DMS153 (cell line): ENCODE measurements around the gene LRRIQ4.
A peak's percentile ranks its signal among the peaks of the same experiment; 100 is the strongest.

Source experiments
- DNase-seq: peaks from one replicate; lab custom pipeline; 2025; lab: John Stamatoyannopoulos, UW

The LRRIQ4 gene

DNA sequence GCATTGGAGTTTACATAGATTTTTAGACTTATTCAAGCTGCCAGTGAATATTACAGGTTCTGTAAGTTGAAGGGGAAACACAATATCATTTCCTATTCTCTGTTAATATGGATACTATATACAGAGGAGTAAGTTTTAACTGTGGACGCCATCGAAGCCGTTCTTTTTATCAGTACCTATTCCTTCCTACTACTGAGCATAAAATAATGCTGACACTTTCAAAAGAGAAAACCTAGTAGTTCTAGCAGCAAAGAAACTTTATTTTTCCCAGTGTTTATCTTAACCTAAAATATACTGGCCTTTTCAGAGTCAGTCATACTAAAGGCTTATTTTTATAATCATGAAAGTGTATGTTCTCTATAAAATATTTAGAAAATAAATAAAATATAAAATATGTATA lies 42.8 kb downstream of the LRRIQ4 start:
- DNase-seq = no peak

DNA sequence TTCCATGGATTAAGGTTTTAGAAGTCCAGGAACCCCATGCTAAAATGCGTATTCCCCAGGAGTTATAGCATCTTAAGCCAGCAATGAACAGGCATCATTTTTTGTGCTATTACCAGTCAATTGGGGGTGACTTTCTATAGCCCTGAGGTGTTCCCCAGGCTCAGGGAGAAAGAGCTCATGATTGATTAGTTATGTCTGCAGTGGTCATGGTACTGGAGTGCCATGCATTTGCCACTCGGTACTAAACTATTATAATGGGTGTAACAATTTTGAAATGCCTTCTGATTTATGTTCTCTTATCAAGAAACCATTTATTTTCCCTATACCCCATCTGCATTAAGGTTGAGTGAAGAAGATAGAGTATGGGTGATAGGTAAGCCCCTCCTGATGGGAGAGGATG lies 45.1 kb downstream of the LRRIQ4 start:
- DNase-seq = no peak

DNA sequence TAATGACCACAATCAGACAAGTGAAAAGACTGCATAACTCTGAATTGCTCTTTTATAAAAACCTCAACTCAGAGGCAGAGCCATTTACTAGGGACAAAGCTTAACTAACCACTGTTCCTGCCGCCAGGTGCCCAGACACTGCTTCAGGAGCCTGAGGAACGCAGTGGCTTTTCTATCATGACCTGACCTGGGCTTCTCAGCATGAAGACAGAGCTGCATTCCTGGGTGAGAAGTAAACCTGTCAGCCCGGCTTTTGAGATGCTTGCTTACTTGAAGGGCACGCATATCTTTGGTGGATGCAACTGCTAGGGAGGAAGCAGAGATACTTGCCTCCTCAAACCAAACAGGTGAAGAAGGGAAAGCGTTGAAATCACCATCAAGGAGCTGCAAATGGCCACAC lies 49.2 kb downstream of the LRRIQ4 start:
- no peak for DNase-seq

DNA sequence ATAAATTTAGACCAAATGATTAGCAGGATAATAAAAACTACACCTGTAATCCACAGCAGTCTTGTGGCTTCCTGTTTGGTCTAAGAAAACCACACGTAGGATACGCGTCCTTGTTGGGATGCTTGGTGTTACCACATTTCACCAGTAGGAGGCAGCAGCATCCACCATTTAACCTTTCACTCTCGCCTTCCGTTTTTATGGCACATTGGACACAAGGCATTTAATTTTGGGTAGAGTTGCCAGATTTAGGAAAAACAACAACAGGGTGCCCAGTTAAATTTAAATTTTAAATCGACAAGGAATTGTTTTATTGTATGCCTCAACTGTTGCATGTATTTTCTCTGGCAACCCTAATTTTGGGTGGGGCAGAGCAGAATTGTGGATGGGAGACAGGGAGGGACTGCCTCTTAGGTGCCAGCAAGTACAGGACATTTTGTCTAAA lies 50.8 kb downstream of the LRRIQ4 start:
- DNase-seq = peak; percentile 69

DNA sequence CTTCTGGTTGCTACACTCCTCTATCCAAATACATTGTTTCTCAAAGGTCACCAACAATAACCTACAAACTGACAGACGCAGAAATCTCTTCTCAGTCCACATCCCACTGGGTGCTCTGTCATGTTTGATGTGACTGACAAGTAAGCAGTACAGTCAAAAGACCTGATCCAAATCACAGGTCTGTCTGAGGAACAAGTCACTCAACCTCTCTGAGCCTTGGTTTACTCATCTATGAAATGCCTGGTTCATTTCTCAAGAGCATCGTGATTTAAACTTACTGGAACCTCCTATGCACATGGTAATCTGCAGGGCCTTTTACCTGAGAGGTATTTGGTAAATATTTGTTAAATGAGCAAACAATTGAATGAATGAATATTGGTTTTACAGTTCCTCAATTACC lies 51.6 kb downstream of the LRRIQ4 start:
- no peak for DNase-seq

DNA sequence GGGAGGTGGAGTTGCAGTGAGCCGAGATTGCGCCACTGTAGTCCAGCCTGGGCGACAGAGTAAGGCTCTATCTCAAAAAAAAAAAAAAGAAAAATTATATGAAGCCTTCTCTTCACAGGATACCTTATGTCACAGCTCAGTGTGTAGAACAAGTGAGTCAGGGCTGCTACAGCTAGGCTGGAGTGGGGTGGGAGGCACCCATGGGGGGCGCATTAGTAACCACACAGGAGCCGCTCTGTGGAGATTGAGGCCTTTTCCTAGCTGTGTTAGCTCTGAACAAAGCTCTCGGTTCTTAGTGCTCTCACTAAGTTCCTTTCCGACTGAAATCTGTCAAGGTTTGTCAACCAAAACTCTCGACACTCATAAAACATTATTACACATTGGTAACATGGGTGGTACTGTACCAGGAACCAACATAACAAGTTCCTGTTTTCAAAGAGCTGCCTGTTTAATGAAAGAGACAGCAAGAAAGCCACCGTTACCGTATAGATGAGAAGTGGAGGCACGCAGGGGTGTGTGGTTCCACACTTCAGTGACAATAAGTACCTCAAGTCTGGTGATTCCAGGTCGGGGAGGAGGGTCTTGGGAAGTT lies 52.6 kb downstream of the LRRIQ4 start:
- no peak for DNase-seq

DNA sequence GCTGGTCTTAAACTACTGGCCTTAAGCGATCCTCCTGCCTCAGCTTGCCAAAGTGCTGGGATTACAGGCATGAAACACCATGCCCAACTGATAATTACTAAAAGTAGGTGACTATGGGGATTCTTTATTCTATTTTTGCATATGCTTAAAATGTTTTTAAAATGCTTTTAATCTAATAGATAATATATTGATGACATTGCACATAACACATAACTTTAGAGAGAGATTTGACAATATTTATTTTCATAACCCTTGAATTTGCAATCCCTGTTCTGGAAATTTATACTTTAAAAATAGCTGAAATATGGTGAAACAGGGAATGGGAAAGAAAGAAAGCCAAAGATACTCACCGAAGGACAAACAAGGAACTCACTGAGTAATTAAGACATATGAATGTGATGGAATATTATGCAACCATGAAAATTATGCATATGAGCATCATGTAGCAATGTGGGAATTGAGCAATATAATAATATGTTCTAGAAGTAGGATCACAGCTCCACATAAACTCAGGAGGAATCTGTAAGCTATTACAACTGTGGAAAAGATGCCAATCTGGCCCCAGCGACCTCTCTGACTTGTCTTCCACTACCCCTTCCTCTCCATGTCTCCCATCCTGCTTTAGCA lies 55.0 kb downstream of the LRRIQ4 start:
- DNase-seq = no peak

DNA sequence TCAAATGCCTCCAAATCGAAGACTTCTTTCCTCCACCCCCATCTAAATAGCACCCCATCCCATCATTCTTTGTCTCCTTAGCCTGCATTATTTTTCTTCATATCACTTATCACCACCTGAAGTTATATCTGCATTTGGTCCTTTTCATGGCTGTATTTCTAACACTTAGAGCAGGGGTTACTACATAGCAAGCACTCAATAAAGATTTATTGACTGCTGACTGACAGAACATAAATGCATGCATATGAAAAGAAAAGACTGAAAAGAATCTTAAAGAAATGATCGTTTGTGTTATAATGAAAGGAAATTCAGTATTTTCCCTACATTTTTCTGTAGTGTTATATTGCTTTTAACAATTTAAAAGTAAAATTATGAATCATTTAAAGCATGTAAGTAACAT lies 55.7 kb downstream of the LRRIQ4 start:
- no peak for DNase-seq

DNA sequence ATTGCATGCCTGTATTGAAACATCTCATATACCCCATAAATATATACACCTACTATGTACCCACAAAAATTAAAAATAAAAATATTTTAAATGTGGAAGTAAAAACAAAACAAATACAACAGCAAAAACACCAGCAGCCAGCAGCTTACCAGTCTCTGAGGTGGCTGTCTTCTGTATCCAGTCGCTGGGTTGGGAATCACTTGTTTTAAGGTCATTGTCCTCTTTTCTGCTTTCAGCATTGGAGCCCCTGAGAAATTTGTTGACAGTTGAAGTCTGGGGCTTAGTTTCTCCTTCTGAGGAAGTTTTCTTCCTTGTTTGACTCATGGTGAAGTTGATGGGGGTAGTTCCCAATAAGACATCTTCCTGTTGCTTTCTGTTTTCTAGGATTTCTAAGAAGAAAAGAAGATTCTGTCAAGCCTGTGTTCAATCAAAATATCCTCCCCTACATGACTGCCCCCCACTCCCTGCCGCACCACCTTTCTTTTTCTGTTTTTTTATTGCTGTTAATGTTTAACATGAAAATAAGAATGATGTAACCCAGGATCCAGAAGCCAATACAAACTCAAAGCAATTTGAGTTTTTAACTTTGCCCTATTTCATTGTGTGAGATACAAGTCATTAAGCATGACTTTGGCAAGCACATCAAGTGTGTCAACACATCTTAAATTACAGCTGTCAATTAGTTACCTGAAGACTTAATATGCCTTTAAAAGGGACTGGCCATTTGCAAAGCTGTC lies 57.0 kb downstream of the LRRIQ4 start, which contains the start of gene LRRC31:
Gene LRRC31 (minus strand): TSS at position 452 of the 737 bp plus-strand sequence. CDS start 128 bp downstream, at position 324.
- DNase-seq = peak; percentile 17

DNA sequence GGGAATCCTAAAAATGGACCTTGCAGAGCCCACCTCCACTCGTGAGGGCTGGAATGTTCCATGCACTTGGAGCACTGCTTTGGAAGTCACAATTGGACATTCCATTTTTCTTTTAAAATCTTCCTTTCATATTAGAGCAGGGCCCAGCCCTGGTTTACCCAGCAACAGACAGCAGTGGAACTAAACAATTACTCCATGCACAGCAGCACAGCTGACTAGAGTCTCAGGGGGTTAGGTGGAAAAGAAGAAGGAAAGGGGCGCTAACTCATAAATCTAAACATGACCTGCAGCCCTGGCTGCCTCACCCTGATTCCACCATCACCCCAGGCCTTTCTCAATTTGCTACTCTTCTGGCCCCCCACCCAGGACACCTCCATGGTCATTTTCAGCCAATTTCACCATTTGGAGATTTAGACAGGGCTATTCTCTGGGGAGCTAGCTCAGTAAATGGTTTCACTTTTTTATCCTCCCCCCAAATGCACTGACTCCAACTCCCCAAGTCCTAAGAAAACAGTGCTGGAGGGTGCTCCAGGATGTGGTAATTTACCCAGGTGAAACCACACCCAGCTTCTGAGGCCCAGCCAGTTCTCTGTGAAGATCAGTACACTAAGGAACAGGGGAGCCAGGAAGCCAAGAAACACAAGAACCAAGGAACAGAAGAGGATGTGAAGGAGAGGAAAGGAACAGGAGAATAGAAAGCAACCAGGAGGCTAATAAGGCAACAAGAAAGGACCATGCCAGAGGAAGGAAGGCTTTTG lies 58.6 kb downstream of the LRRIQ4 start:
- no peak for DNase-seq

DNA sequence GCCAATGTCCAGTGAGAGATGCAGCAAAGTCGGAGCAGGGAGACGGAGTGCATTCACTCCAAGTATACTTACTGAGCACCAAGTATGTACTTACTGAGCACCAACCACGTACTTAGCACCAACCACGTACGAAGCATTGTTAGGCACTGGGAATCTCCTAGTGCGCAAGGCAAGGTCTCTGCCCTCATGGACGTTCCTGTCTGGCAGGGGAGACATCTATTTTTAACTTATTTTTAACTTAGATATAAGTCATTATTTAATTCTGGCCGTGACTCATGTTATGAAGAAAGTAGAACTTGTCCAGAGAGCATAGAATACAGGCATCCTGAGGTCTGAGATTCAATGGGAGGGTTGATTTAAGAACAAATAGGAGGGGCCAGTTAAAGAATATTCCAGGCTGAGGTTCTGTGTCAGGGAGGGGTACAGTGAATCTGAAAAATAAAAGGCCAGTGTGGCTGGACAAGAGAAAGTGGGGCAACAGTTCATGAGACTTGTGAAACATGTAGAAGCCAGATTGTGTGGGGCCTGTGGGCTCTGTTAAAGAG lies 66.4 kb downstream of the LRRIQ4 start:
- no peak for DNase-seq

DNA sequence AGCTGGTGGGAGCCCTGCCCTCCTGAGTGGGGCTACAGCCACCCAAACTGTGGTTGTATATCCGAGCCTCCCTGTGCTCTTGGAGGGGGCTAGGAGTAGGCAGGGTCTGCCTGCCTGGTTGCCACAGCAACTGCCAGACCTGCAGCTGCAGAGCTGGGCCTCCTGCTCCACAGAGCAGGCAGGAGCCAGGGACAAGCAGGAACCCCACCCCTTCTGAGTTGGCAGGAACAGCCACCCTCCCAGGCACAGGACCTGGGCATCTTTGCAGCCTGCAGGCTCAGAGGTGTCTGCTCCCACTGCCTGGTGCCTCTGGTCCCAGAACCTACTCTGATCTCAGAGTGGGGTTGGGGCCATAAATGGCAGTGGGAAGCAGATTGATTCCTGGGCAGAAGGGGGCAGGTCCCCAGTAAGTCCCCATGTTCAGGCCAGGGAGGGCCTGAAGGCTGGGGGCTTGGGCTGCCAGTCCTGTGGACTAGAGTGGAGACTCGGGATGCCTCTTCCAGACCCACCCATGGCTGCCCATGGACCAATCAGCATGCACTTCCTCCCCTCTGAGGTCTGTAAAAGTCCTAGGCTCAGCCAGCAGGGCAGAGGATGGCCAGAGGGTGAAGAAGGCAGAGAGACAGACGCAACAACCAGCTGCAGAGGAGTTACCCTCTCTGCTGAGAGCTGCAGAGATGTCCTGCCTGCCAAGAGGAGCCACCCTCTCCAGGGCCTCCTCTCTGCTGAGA lies 67.3 kb downstream of the LRRIQ4 start:
- no peak for DNase-seq

DNA sequence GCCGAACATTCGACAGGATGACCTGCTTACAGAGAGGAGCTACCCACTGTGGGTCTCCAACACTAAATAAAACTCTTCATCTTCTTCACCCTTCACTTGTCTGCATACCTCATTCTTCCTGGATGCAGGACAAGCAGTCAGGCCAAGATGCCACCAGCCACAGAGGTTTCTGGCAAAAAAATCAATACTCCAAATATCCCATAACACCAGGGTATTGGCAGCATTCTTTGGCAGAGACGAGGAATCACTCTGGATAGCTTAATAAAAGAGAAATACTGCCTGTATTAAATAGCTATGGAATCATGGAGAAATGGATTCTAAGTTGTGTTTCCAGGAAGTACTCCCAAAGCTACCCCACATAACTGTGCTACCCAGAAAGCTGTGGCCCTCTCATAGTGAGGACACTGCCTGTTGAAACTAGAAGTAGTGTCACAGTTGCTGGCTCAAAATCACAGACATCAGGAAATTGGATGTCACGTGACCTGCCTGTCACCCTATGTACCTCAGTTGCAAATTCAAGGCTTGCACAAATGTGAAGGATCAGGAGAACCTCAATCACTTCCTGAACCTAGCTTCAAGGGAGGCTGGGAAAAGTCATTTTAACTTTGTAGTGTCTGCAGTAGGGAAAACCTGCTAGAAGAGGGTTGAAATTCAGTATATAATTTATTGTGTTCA lies 68.0 kb downstream of the LRRIQ4 start:
- DNase-seq = no peak

DNA sequence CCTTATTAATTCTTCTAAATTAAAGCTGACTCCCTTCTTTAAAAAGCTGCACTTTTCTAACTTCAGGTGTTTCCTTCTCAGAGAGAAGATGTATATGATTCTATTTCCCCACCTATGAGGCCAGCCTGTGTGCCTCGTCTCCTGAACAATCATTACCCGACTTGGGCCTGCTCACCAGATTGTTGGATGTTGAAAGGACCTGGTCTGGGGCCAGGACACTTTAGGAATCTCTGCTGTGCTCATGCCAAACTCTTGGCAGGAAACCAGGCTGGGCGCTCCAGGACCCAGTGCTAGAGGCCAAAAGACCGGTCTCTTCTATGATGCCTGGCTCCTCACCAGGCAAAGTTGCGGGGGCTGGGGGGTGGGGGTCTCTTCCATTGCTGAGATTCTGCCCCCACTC lies 74.0 kb downstream of the LRRIQ4 start:
- no peak for DNase-seq
